Adrenal gland (tissue), 19 donors: Measurements from ENCODE around the gene ZNF672. TPM values are rescaled to one million over a fixed set of nuclear protein-coding genes. Genes with fewer than 3 reads are reported as not detected.
A peak's percentile ranks its signal among the peaks of the same experiment; 100 is the strongest.
"Not testable (repeated sequence)": the region's sequence is repeated elsewhere in the genome, so short reads cannot be mapped to it uniquely, and the experiment has no call there.

Experiments
- DNase-seq, 7 donors: peaks; one replicate each; pipeline ENCODE4 v3.0.0-alpha.2; 2019 to 2020
- H3K27ac ChIP-seq, 5 donors: fragments of 200-600 bp; sonication (generic) in 4 of 5; 1 replicate in 3 of 5; 2 replicates in 2 of 5; pipeline versions ENCODE4 v1.5.1 to v1.8.0; 2016 to 2020; ENCODE audit warnings: mild to moderate bottlenecking in 1 of 5
- H3K27me3 ChIP-seq: fragments of 200-600 bp; 2 replicates; pipeline ENCODE4 v1.8.0; 2021
- H3K36me3 ChIP-seq, 2 donors: fragments of 200-600 bp; replicated peaks in 1 of 2; 1 replicate in 1 of 2; 2 replicates in 1 of 2; pipeline versions ENCODE4 v1.5.1 to v1.8.0; 2018 to 2022
- H3K4me1 ChIP-seq, 2 donors: fragments of 200-600 bp; replicated peaks in 1 of 2; 1 replicate in 1 of 2; 2 replicates in 1 of 2; pipeline versions ENCODE4 v1.5.1 to v1.8.0; 2018 to 2021
- H3K4me3 ChIP-seq, 4 donors: fragments of 200-600 bp; sonication (generic) in 3 of 4; one replicate each; pipeline ENCODE4 v1.5.1; 2016 to 2018
- H3K9me3 ChIP-seq, 3 donors: fragments of 200-600 bp; sonication (generic) in 1 of 3; replicated peaks in 1 of 3; 1 replicate in 2 of 3; 2 replicates in 1 of 3; pipeline versions ENCODE4 v1.5.1 to v1.8.0; 2016 to 2021
- CTCF ChIP-seq, 6 experiments: fragments of 450-650 bp in 4 of 6; fragments of 200-600 bp in 2 of 6; sonication (generic) in 1 of 6; IDR thresholded peaks; 1 replicate in 5 of 6; 2 replicates in 1 of 6; pipeline versions ENCODE4 v1.5.1 to v1.8.0; 2016 to 2021; ENCODE audit warnings: antibody characterized with exemption in 6 of 6, mild to moderate bottlenecking in 2 of 6, moderate library complexity in 1 of 6
- POLR2A ChIP-seq, 2 donors: fragments of 450-650 bp; IDR thresholded peaks; one replicate each; pipeline ENCODE4 v1.6.1; 2017; ENCODE audit warnings: antibody characterized with exemption in 2 of 2, mild to moderate bottlenecking in 2 of 2, moderate library complexity in 1 of 2
- WGBS, 4 donors: extraction: QIAGEN DNeasy Blood & Tissue Kit in 2 of 4; methylation state at CpG; one replicate each; pipeline versions ENCODE4 v1.1.5 to v1.1.7; 2013 to 2017; 5-methylcytosine and 5-hydroxymethylcytosine counted together
- intact Hi-C, 2 donors: fragments of 100-400 bp; cut with DNase I; formaldehyde crosslinking; loops; one replicate each; pipeline versions ENCODE4 v1.14.1 to v1.15.0; 2022 to 2023
- long read RNA-seq, 10 donors: library from polyadenylated mRNA in 3 of 10; unstranded in 2 of 10; stranded (forward) in 1 of 10; transcript quantifications; one replicate each; pipeline ENCODE4 v2.0.0 and lab custom pipeline, GENCODE V29; 2021 to 2026
- polyA plus RNA-seq, 3 donors: library from polyadenylated mRNA; stranded (reverse); fragments of 200-250 nt in 2 of 3; fragments of 350-450 nt in 1 of 3; fragmentation: Illumina TruSeq in 1 of 3; extraction: RNeasy Lipid Tissue Mini Kit (QIAGEN cat#74804) in 1 of 3; gene quantifications; one replicate each; pipeline ENCODE4 v1.2.3, GENCODE V29; 2013 to 2014
- total RNA-seq, 9 donors: library from RNA; depleted of rRNA in 4 of 9; stranded (reverse); fragments of >200 nt in 4 of 9; fragments of 120-200 nt in 1 of 9; fragmentation: NEBNext Ultra II Directional in 1 of 9; extraction: Animal tissue kit (Norgen Biotek cat#: 25700) in 1 of 9; gene quantifications; one replicate each; pipeline versions ENCODE4 v1.1.0 to v1.2.4, GENCODE V29; 2013 to 2023
- donor health status: healthy with polysubstance abuse.
- donor health status: Bipolar disorder and iron deficiency.
- donor health status: DM: yes; HTN: yes; CAD: no.
- donor health status: DM: no; HTN: no; CAD: no.
- donor health status: DM: no; HTN: no; CAD: no.
- donor health status: DM: yes; HTN: yes; CAD: no.

The ZNF672 gene
- total RNA-seq = 10 to 100 TPM; 16.2 to 47.5 (median 30.0) TPM
- 10 to 100 TPM in 2 of 3 donors, 1 to 10 TPM in 1; 9.5 to 14.8 (median 12.5) TPM for polyA plus RNA-seq
- long read RNA-seq, donor 1, partial matches to known transcripts = 0 of 4 reads
- long read RNA-seq, donor 1, other reads (novel, unspliced or antisense) = 0 of 4 reads
- long read RNA-seq, donor 2, partial matches to known transcripts = 0 of 1 reads
- long read RNA-seq, donor 2, other reads (novel, unspliced or antisense) = 0 of 1 reads
- long read RNA-seq, donor 3, partial matches to known transcripts = 0 of 2 reads
- long read RNA-seq, donor 3, other reads (novel, unspliced or antisense) = 0 of 2 reads
- long read RNA-seq, donor 4, transcript ZNF672-201 (4 exons, 2,989 nt) = major isoform, 8 of 11 reads
- long read RNA-seq, donor 4, partial matches to known transcripts = 1 of 11 reads
- long read RNA-seq, donor 4, other reads (novel, unspliced or antisense) = 2 of 11 reads
- long read RNA-seq, donor 5, transcript ZNF672-201 (4 exons, 2,989 nt) = major isoform, 68 of 83 reads
- long read RNA-seq, donor 5, partial matches to known transcripts = 2 of 83 reads
- long read RNA-seq, donor 5, other reads (novel, unspliced or antisense) = 10 of 83 reads
- long read RNA-seq, donor 6, partial matches to known transcripts = 0 of 5 reads
- long read RNA-seq, donor 6, other reads (novel, unspliced or antisense) = 3 of 5 reads
- long read RNA-seq, donor 7, partial matches to known transcripts = 0 of 2 reads
- long read RNA-seq, donor 7, other reads (novel, unspliced or antisense) = 0 of 2 reads
- long read RNA-seq, donor 8, transcript ZNF672-201 (4 exons, 2,989 nt) = major isoform, 5 of 9 reads
- long read RNA-seq, donor 8, partial matches to known transcripts = 0 of 9 reads
- long read RNA-seq, donor 8, other reads (novel, unspliced or antisense) = 0 of 9 reads
- long read RNA-seq, donor 9, transcript ZNF672-201 (4 exons, 2,989 nt) = major isoform, 5 of 5 reads
- long read RNA-seq, donor 9, partial matches to known transcripts = 0 of 5 reads
- long read RNA-seq, donor 9, other reads (novel, unspliced or antisense) = 0 of 5 reads
- long read RNA-seq, donor 10, partial matches to known transcripts = 0 of 1 reads
- long read RNA-seq, donor 10, other reads (novel, unspliced or antisense) = 0 of 1 reads

- Histone ChIP-seq H3K27ac (peak within 1 kb of the TSS; percentile 100), H3K4me3 (peak within 1 kb of the TSS; percentile 27 to 99 (median 87)), H3K4me1 (peaks cover 0 to 20% of the 10 kb centered on the region in 2 donors), H3K27me3 (no peaks in the 10 kb centered on the region), H3K9me3 (no peaks in the 10 kb centered on the region), H3K36me3 (no peaks in the 10 kb centered on the region)
- peak; percentile 98 to 99 (median 99) for DNase-seq
- TF ChIP-seq CTCF (IDR thresholded peaks at IDR 0.05) (peak in 1 of 6 experiments; percentile 16), POLR2A (IDR thresholded peaks at IDR 0.05) (peak in 1 of 2 donors; percentile 95)
- 0% methylated on average over 27 to 48 of the region's 48 CpGs; no CpG with 5 or more reads in 1 of the 4 donors for WGBS, 4 donors
- intact Hi-C loops = no loop called here
Observed at GRCh38 chr1:248837781-248838356, at the start of gene ZNF672. ZNF672 (plus strand) TSS chr1:248838224; CDS start chr1:248847275, 9,051 bp downstream.

- Histone ChIP-seq H3K27ac (no peak overlapping the region), H3K9me3 (no peaks in the 10 kb centered on the region), H3K27me3 (no peaks in the 10 kb centered on the region), H3K4me1 (no peaks in the 10 kb centered on the region), H3K36me3 (no peaks in the 10 kb centered on the region), H3K4me3 (no peak overlapping the region)
- TF ChIP-seq CTCF (IDR thresholded peaks at IDR 0.05) (no peak), POLR2A (IDR thresholded peaks at IDR 0.05) (no peak)
- WGBS, 4 donors = 74 to 83% (median 76%) methylated on average over 3 of the region's 3 CpGs
- intact Hi-C loops = no loop called here
- no peak for DNase-seq
Observed at GRCh38 chr1:248788327-248788726, 49.7 kb upstream of the ZNF672 start.

GRCh38 chr1:248789337-248789736 is 48.7 kb upstream of the ZNF672 start:
- intact Hi-C loops, H3K4me3 ChIP-seq, DNase-seq, H3K9me3 ChIP-seq, H3K4me1 ChIP-seq, H3K27ac ChIP-seq, H3K27me3 ChIP-seq, H3K36me3 ChIP-seq: not testable (repeated sequence)
- WGBS, 4 donors = 64 to 73% (median 67%) methylated on average over 2 of the region's 2 CpGs

GRCh38 chr1:248790456-248790855 is 47.6 kb upstream of the ZNF672 start:
- Histone ChIP-seq H3K27me3 (no peaks in the 10 kb centered on the region), H3K36me3 (no peaks in the 10 kb centered on the region), H3K4me3 (no peak overlapping the region), H3K4me1 (no peaks in the 10 kb centered on the region), H3K9me3 (no peaks in the 10 kb centered on the region), H3K27ac (no peak overlapping the region)
- intact Hi-C loops = no loop called here
- no peak for TF ChIP-seq POLR2A (IDR thresholded peaks at IDR 0.05)
- DNase-seq = no peak
- 70 to 77% (median 75%) methylated on average over 5 of the region's 5 CpGs for WGBS, 4 donors
